ENCODE measurements around the gene ARHGAP30. TPM values are rescaled to one million over a fixed set of nuclear protein-coding genes. Genes with fewer than 3 reads are reported as not detected.
A peak's percentile ranks its signal among the peaks of the same experiment; 100 is the strongest.

ARHGAP30 gene
- total and polyA plus RNA-seq, 2 of the 8 experiments (the other 6 are each of a cell fraction or from before 2014, with no cell fraction given): 0.27 to 0.39 TPM

DNA sequence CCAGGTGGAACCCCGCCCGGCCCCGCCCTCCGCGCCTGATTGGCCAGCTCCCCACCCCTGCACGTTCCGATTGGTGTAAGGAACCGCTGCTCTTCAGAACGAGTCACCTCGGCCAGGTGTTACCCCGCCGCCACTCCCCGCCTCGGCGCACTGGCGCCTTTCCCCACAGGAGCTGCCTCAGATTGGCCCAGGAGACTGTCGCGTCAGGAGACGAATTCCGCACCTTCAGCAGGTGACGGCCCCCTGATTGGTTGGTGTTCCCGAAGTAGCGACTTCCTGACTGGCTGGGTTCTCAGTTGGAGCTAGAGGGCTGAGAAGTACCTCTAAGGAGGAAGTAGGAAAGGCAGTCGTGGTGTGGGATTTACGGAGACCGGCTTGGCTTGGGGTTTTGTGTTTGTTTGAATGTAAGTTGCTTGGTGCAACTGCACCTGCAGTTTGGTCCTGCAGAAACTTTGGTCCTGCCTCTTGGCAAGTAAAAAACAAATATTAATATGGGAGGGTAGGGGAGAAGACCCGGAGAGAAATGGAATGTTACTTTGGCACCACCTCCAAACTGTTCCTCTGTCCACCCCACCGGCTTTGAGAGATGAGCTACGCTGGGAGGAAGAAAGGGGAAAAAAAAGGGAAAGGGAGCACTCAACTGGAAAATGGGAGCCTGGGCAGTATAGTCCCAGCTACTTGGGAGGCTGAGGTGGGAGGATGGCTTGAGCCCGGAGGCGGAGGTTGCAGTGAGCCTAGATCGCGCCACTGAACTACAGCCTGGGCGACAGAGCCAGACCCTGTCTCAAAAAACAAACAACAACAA, 48.3 kb downstream of the ARHGAP30 start (continued):
- TF ChIP-seq, protein P1, sequence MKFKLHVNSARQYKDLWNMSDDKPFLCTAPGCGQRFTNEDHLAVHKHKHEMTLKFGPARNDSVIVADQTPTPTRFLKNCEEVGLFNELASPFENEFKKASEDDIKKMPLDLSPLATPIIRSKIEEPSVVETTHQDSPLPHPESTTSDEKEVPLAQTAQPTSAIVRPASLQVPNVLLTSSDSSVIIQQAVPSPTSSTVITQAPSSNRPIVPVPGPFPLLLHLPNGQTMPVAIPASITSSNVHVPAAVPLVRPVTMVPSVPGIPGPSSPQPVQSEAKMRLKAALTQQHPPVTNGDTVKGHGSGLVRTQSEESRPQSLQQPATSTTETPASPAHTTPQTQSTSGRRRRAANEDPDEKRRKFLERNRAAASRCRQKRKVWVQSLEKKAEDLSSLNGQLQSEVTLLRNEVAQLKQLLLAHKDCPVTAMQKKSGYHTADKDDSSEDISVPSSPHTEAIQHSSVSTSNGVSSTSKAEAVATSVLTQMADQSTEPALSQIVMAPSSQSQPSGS (IDR thresholded peaks at IDR 0.05; ENCODE audit: low read length): 0 out of 2 replicates have a peak, but pooled peaks have one; percentile 38
- TF ChIP-seq SIRT6 (IDR thresholded peaks at IDR 0.05; ENCODE audit: low read length): no peak
- no peak for TF ChIP-seq RXRA (IDR thresholded peaks at IDR 0.05; ENCODE audit: insufficient read depth, low read depth, low read length)
- TF ChIP-seq CHD1 (IDR thresholded peaks at IDR 0.05; ENCODE audit: low read depth, low read length): no peak
- TF ChIP-seq SIX5 (IDR thresholded peaks at IDR 0.05; ENCODE audit: low read depth, low read length): no peak
- TF ChIP-seq BRCA1 (IDR thresholded peaks at IDR 0.05; ENCODE audit: low read depth, low read length): no peak
- TF ChIP-seq, protein P2, sequence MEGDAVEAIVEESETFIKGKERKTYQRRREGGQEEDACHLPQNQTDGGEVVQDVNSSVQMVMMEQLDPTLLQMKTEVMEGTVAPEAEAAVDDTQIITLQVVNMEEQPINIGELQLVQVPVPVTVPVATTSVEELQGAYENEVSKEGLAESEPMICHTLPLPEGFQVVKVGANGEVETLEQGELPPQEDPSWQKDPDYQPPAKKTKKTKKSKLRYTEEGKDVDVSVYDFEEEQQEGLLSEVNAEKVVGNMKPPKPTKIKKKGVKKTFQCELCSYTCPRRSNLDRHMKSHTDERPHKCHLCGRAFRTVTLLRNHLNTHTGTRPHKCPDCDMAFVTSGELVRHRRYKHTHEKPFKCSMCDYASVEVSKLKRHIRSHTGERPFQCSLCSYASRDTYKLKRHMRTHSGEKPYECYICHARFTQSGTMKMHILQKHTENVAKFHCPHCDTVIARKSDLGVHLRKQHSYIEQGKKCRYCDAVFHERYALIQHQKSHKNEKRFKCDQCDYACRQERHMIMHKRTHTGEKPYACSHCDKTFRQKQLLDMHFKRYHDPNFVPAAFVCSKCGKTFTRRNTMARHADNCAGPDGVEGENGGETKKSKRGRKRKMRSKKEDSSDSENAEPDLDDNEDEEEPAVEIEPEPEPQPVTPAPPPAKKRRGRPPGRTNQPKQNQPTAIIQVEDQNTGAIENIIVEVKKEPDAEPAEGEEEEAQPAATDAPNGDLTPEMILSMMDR (IDR thresholded peaks at IDR 0.05; ENCODE audit: control extremely low read depth in 1 of 3, insufficient read depth in 1 of 3, low read depth in 1 of 3, low read length in 3 of 3): no peak; a peak in 1 of 4 replicates
- TF ChIP-seq RFX5 (IDR thresholded peaks at IDR 0.05; ENCODE audit: borderline replicate concordance, low read depth, low read length): peak; percentile 54; the same call in 1 of the 2 replicates

Measured in H1 (cell line).